ENCODE results near the gene CDK15. TPM values are rescaled to one million over a fixed set of nuclear protein-coding genes. Genes with fewer than 3 reads are reported as not detected.
A peak's percentile ranks its signal among the peaks of the same experiment; 100 is the strongest.

CDK15 gene
- total and polyA plus RNA-seq, 9 of the 15 experiments (the other 6 are each of a cell fraction or from before 2014, with no cell fraction given): not detected

- peak; percentile 99 for TF ChIP-seq TOE1 (IDR thresholded peaks at IDR 0.05; ENCODE audit: borderline replicate concordance)
- no peak for TF ChIP-seq TOE1 (CRISPR knock-in tag; IDR thresholded peaks at IDR 0.05; ENCODE audit: borderline replicate concordance, low read depth)
- peak; percentile 80 for TF ChIP-seq EGR1 (conservative IDR thresholded peaks at IDR 0.05)
- peak; percentile 97 for TF ChIP-seq TEAD4 (IDR thresholded peaks at IDR 0.05; ENCODE audit: low read length)
- no peak for TF ChIP-seq TEAD4 (CRISPR knock-in tag; IDR thresholded peaks at IDR 0.05; ENCODE audit: borderline replicate concordance)
- TF ChIP-seq SMAD4 (CRISPR knock-in tag; conservative IDR thresholded peaks at IDR 0.05): peak; percentile 77
- no peak for TF ChIP-seq ARID3B (CRISPR knock-in tag; IDR thresholded peaks at IDR 0.05; ENCODE audit: borderline replicate concordance)
- TF ChIP-seq ZNF644 (tag; IDR thresholded peaks at IDR 0.05; ENCODE audit: low read depth): peak; percentile 79
- TF ChIP-seq TAF9B (IDR thresholded peaks at IDR 0.05; ENCODE audit: partially characterized antibody): peak; percentile 26
- peak; percentile 45; the same call in 1 of the 2 replicates for TF ChIP-seq NKRF (IDR thresholded peaks at IDR 0.05; ENCODE audit: borderline replicate concordance)
- TF ChIP-seq MNT (conservative IDR thresholded peaks at IDR 0.05): peak in 1 of 2 experiments; percentile 56; a peak in 2 of 4 replicates
- peak; percentile 93 for TF ChIP-seq EP300 (IDR thresholded peaks at IDR 0.05; ENCODE audit: low read length)
- TF ChIP-seq ELK1 (CRISPR knock-in tag; IDR thresholded peaks at IDR 0.05): no peak
- TF ChIP-seq CHAMP1 (IDR thresholded peaks at IDR 0.05): peak; percentile 94
- no peak for TF ChIP-seq ZFP91 (CRISPR knock-in tag; IDR thresholded peaks at IDR 0.05)
Measured at GRCh38 chr2:201901786-201902185, 95.4 kb downstream of the CDK15 start (continued).

Data from K562 (cell line).